D721Med (cell line): ENCODE measurements around the gene XRCC6.

Experiments
- DNase-seq: peaks from one replicate; pipeline ENCODE4 v3.0.0; 2011; ENCODE audit warnings: low spot score; ENCODE audit not compliant: insufficient read length
- FAIRE-seq: peaks from 2 replicates; lab custom pipeline; 2011; peaks lifted over from hg19 to GRCh38; lab: Jason Lieb, UNC
- CTCF ChIP-seq: IDR thresholded peaks from 2 replicates; pipeline ENCODE4 v1.5.1; 2012; ENCODE audit warnings: mild to moderate bottlenecking, control low read depth; ENCODE audit not compliant: insufficient read depth; ENCODE audit errors: missing control alignments

Gene XRCC6

GRCh38 chr22:41598891-41599635 lies 22.0 kb upstream of the XRCC6 start:
- TF ChIP-seq CTCF, result no peak
- no peak for FAIRE-seq
- DNase-seq, result no peak

GRCh38 chr22:41600976-41601375 lies 20.1 kb upstream of the XRCC6 start:
- TF ChIP-seq CTCF, result no peak
- FAIRE-seq, result no peak
- no peak for DNase-seq

GRCh38 chr22:41603873-41604332 lies 17.2 kb upstream of the XRCC6 start:
- DNase-seq, result no peak
- FAIRE-seq, result no peak
- no peak for TF ChIP-seq CTCF

GRCh38 chr22:41608386-41608785 lies 12.7 kb upstream of the XRCC6 start:
- no peak for TF ChIP-seq CTCF
- FAIRE-seq, result no peak
- no peak for DNase-seq

GRCh38 chr22:41612603-41613306 lies 8.3 kb upstream of the XRCC6 start:
- no peak for DNase-seq
- no peak for FAIRE-seq
- TF ChIP-seq CTCF, result no peak

- DNase-seq (no peak), FAIRE-seq (no peak)
- no peak for TF ChIP-seq CTCF
These were observed 7.6 kb upstream of the XRCC6 start for GRCh38 chr22:41613456-41613855.

- no peak for FAIRE-seq
- no peak for TF ChIP-seq CTCF
- DNase-seq, result no peak
These were observed 1.0 kb upstream of the XRCC6 start for GRCh38 chr22:41619979-41620588.
